OCI-LY1 (cell line): ENCODE measurements around the gene PGA5.

Source experiments
- EZH2 ChIP-seq: fragments of 200-600 bp; sonication (generic), shearing (Covaris generic); IDR thresholded peaks from 2 replicates; pipeline ENCODE4 v1.8.0; 2017; ENCODE audit warnings: borderline replicate concordance, mixed run types, mild to moderate bottlenecking, antibody characterized with exemption, low read length, moderate library complexity, mixed read lengths
- TF ChIP-seq, protein P1 (sequence below): fragments of 200-600 bp; sonication (generic), shearing (Covaris generic); IDR thresholded peaks from 2 replicates; pipeline ENCODE4 v1.5.1; 2017; ENCODE audit warnings: mild to moderate bottlenecking, antibody characterized with exemption, low read length, moderate library complexity, mixed read lengths

DNA sequence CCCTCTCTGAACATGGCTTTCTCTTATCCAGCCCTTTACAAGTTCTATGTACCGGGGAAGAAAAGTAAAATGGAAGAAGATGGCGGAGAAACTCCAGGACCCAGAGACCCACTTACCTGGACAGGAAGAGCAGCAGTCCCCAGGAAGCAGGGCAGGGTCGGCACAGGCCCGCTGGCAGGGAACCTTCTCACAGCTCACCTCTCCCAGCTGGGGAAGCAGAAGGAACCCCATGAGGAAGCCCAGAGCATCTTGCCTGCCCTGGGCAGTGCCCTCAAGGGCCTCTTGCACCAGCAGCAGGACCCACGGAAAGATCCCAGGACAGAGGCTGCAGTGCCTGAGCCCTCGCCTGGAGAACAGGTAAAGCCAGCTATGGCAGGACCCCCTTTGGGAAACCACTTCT, 23.4 kb downstream of the PGA5 start:
- TF ChIP-seq, protein P1, sequence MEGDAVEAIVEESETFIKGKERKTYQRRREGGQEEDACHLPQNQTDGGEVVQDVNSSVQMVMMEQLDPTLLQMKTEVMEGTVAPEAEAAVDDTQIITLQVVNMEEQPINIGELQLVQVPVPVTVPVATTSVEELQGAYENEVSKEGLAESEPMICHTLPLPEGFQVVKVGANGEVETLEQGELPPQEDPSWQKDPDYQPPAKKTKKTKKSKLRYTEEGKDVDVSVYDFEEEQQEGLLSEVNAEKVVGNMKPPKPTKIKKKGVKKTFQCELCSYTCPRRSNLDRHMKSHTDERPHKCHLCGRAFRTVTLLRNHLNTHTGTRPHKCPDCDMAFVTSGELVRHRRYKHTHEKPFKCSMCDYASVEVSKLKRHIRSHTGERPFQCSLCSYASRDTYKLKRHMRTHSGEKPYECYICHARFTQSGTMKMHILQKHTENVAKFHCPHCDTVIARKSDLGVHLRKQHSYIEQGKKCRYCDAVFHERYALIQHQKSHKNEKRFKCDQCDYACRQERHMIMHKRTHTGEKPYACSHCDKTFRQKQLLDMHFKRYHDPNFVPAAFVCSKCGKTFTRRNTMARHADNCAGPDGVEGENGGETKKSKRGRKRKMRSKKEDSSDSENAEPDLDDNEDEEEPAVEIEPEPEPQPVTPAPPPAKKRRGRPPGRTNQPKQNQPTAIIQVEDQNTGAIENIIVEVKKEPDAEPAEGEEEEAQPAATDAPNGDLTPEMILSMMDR: no peak
- no peak for TF ChIP-seq EZH2
